Panc1 (cell line): ENCODE results near the gene CCM2. TPM values are rescaled to one million over a fixed set of nuclear protein-coding genes. Genes with fewer than 3 reads are reported as not detected.
A peak's percentile ranks its signal among the peaks of the same experiment; 100 is the strongest.

ENCODE experiments used
- ATAC-seq: fragments of 200-7000 bp; cut with Tn5 transposase; 2 replicates; pipeline ENCODE4 v1.9.1; 2020; ENCODE audit warnings: mild to moderate bottlenecking, moderate library complexity
- BruUV-seq: library from RNA; stranded (reverse); fragments of 400-500 nt; replicated peaks from 2 replicates; lab custom pipeline; 2021; lab: Mats Ljungman, UMichigan
- CTCF ChIA-PET: fragments of 300-600 bp; sonication (Branson Sonifier 250); formaldehyde crosslinking; loops from one replicate; lab custom pipeline; 2022; ENCODE audit warnings: antibody characterized with exemption; lab: Charles Lee
- POLR2A ChIA-PET: fragments of 300-600 bp; sonication (Branson Sonifier 250); formaldehyde crosslinking; loops from one replicate; lab custom pipeline; 2022; ENCODE audit warnings: antibody characterized with exemption; lab: Charles Lee
- DNase-seq: peaks from one replicate; pipeline ENCODE4 v3.0.0-alpha.2; 2010; ENCODE audit warnings: low read depth, low spot score
- H3K27ac ChIP-seq: 2 replicates; pipeline ENCODE4 v1.5.1; 2011; ENCODE audit warnings: mild to moderate bottlenecking, low read length, inconsistent platforms
- H3K27me3 ChIP-seq: fragments of 200-500 bp; sonication (Bioruptor generic); 2 replicates; pipeline ENCODE4 v1.6.0; 2014; ENCODE audit warnings: low read length, inconsistent platforms; ENCODE audit not compliant: control insufficient read depth, insufficient read depth
- H3K36me3 ChIP-seq: fragments of 200-500 bp; sonication (Bioruptor generic); 2 replicates; pipeline ENCODE4 v1.5.1; 2014; ENCODE audit warnings: inconsistent platforms, mild to moderate bottlenecking, low read length, moderate library complexity; ENCODE audit not compliant: control insufficient read depth, insufficient read depth
- H3K4me1 ChIP-seq: 2 replicates; pipeline ENCODE4 v1.5.1; 2011; ENCODE audit warnings: inconsistent platforms, mild to moderate bottlenecking, low read length, moderate library complexity; ENCODE audit not compliant: control insufficient read depth, insufficient read depth
- H3K4me3 ChIP-seq, 2 experiments: 2 replicates each; pipeline ENCODE4 v1.5.1; 2011 to 2012; ENCODE audit warnings: low read depth in 2 of 2, low read length in 2 of 2, mild to moderate bottlenecking in 2 of 2, inconsistent platforms in 1 of 2, moderate library complexity in 1 of 2
- H3K9me3 ChIP-seq: fragments of 200-500 bp; sonication (Bioruptor generic); 2 replicates; pipeline ENCODE4 v1.5.1; 2014; ENCODE audit warnings: low read depth, mild to moderate bottlenecking, inconsistent platforms, low read length, moderate library complexity; ENCODE audit not compliant: control insufficient read depth, insufficient read depth
- CTCF ChIP-seq: fragments of 450-650 bp; IDR thresholded peaks from 2 replicates; pipeline ENCODE4 v1.5.1; 2017; ENCODE audit warnings: mild to moderate bottlenecking
- POLR2AphosphoS5 ChIP-seq: IDR thresholded peaks from 2 replicates; pipeline ENCODE4 v1.6.1; 2012; ENCODE audit warnings: mild to moderate bottlenecking, low read depth, low read length, moderate library complexity
- REST ChIP-seq, 2 experiments: IDR thresholded peaks; 2 replicates each; pipeline ENCODE4 v1.6.1; 2011 to 2012; ENCODE audit warnings: low read depth in 2 of 2, control low read depth in 1 of 2, low read length in 1 of 2, mild to moderate bottlenecking in 1 of 2, moderate library complexity in 1 of 2; ENCODE audit not compliant: insufficient read depth in 1 of 2
- SIN3A ChIP-seq: IDR thresholded peaks from 2 replicates; pipeline ENCODE4 v1.6.1; 2012; ENCODE audit warnings: low read depth, mild to moderate bottlenecking, low read length, moderate library complexity, borderline replicate concordance; ENCODE audit not compliant: insufficient read depth
- TCF7L2 ChIP-seq: IDR thresholded peaks from 2 replicates; pipeline ENCODE4 v1.6.1; 2011; ENCODE audit warnings: mild to moderate bottlenecking, low read depth, low read length, inconsistent platforms
- in situ Hi-C: cut with HindIII; loops from 2 replicates; pipeline ENCODE4 v1.10.0; 2016; ENCODE audit warnings: low sequenced_read_pairs, low pct_unique_long_range_greater_than_20kb
- intact Hi-C: fragments of 100-400 bp; cut with micrococcal nuclease; formaldehyde crosslinking; loops from one replicate; pipeline ENCODE4 v1.10.0; 2022; ENCODE audit not compliant: unreplicated experiment
- total RNA-seq: library from RNA; stranded (reverse); gene quantifications from one replicate; pipeline ENCODE4 v1.2.1, GENCODE V29; 2021; ENCODE audit not compliant: unreplicated experiment

The CCM2 gene
- total RNA-seq, 1 experiment from 2014 or later = 97.1 TPM

- ChIA-PET POLR2A (no interaction called here), CTCF (interaction anchor here (1.6 kb wide), 1 partner anchor 99 kb away, joined by 4 read pairs; no protein-coding TSS in a partner anchor)
- Histone ChIP-seq H3K9me3 (no peaks in the 10 kb centered on the region), H3K27me3 (no peaks in the 10 kb centered on the region), H3K4me3 (no peak overlapping the region), H3K4me1 (no peaks in the 10 kb centered on the region), H3K27ac (no peak overlapping the region), H3K36me3 (peaks cover 5% of the 10 kb centered on the region; the same call in 1 of the 2 replicates)
- no TSS peak for BruUV-seq
- DNase-seq (no peak), ATAC-seq (no peak)
- intact Hi-C loops (no loop called here), in situ Hi-C loops (no loop called here)
- TF ChIP-seq REST (IDR thresholded peaks at IDR 0.05; ENCODE audit: insufficient read depth in 1 of 2, low read depth in 2 of 2, low read length in 1 of 2) = no peak
- TF ChIP-seq SIN3A = no peak
- TF ChIP-seq TCF7L2 = no peak
- TF ChIP-seq CTCF = no peak
- TF ChIP-seq POLR2AphosphoS5 = no peak
Observed at GRCh38 chr7:45072131-45073030, 72.4 kb downstream of the CCM2 start.

GRCh38 chr7:45073031-45073785, 73.2 kb downstream of the CCM2 start:
- Histone ChIP-seq H3K9me3 (no peaks in the 10 kb centered on the region), H3K36me3 (peaks cover 5% of the 10 kb centered on the region; the same call in 1 of the 2 replicates), H3K27ac (no peak overlapping the region), H3K4me1 (no peaks in the 10 kb centered on the region), H3K27me3 (no peaks in the 10 kb centered on the region), H3K4me3 (no peak overlapping the region)
- intact Hi-C loops = no loop called here
- POLR2A ChIA-PET = no interaction called here
- in situ Hi-C loops = no loop called here
- BruUV-seq = no TSS peak
- DNase-seq (no peak), ATAC-seq (peak; percentile 24; the same call in 1 of the 2 replicates)
- TF ChIP-seq TCF7L2 (no peak), CTCF (no peak), SIN3A (no peak), REST (IDR thresholded peaks at IDR 0.05; ENCODE audit: insufficient read depth in 1 of 2, low read depth in 2 of 2, low read length in 1 of 2) (no peak), POLR2AphosphoS5 (no peak)
- CTCF ChIA-PET = interaction anchor here (1.6 kb wide), 1 partner anchor 100 kb away, joined by 4 read pairs; no protein-coding TSS in a partner anchor
